KMS-11 (cell line): ENCODE results near the gene TRIP11.

Source experiments
- H2AFZ ChIP-seq: fragments of 200-600 bp; sonication (generic); 2 replicates; pipeline ENCODE4 v1.6.1; 2016; ENCODE audit warnings: antibody characterized with exemption, mixed run types, low read depth
- H3K27ac ChIP-seq: fragments of 200-600 bp; sonication (generic); 2 replicates; pipeline ENCODE4 v1.6.1; 2016; ENCODE audit warnings: mild to moderate bottlenecking, mixed run types
- H3K27me3 ChIP-seq: fragments of 200-600 bp; sonication (generic); 2 replicates; pipeline ENCODE4 v1.6.1; 2017; ENCODE audit warnings: mild to moderate bottlenecking, low read depth, mixed run types, moderate library complexity; ENCODE audit not compliant: insufficient read depth
- H3K36me3 ChIP-seq: fragments of 200-600 bp; sonication (generic); 2 replicates; pipeline ENCODE4 v1.6.1; 2017; ENCODE audit warnings: mild to moderate bottlenecking, mixed run types; ENCODE audit not compliant: insufficient read depth
- H3K4me1 ChIP-seq: fragments of 200-600 bp; sonication (generic); 2 replicates; pipeline ENCODE4 v1.6.1; 2016; ENCODE audit warnings: mild to moderate bottlenecking, low read depth, mixed run types; ENCODE audit not compliant: poor library complexity, severe bottlenecking
- H3K4me2 ChIP-seq: fragments of 200-600 bp; sonication (generic); 2 replicates; pipeline ENCODE4 v1.7.0; 2016; ENCODE audit warnings: mild to moderate bottlenecking, mixed run types
- H3K4me3 ChIP-seq: fragments of 200-600 bp; sonication (generic); IDR thresholded peaks from 2 replicates; pipeline ENCODE4 v1.6.1; 2017; ENCODE audit warnings: low read depth, low read length, mixed read lengths; ENCODE audit not compliant: insufficient read depth
- H3K79me2 ChIP-seq: fragments of 200-600 bp; sonication (generic); 2 replicates; pipeline ENCODE4 v1.6.1; 2016; ENCODE audit warnings: low read depth, mixed run types; ENCODE audit not compliant: insufficient read depth
- H3K9ac ChIP-seq: fragments of 200-600 bp; sonication (generic); 2 replicates; pipeline ENCODE4 v1.6.1; 2016; ENCODE audit warnings: mild to moderate bottlenecking, mixed run types
- H4K20me1 ChIP-seq: fragments of 200-600 bp; sonication (generic); 2 replicates; pipeline ENCODE4 v1.6.1; 2016; ENCODE audit warnings: mild to moderate bottlenecking, mixed run types; ENCODE audit not compliant: insufficient read depth
- CTCF ChIP-seq: fragments of 200-600 bp; sonication (generic); conservative IDR thresholded peaks from 2 replicates; pipeline ENCODE4 v1.6.1; 2017; ENCODE audit warnings: low read depth, mild to moderate bottlenecking, antibody characterized with exemption, low read length, moderate library complexity, mixed read lengths

Gene TRIP11

GRCh38 chr14:92005019-92005418 is 34.8 kb downstream of the TRIP11 start:
- Histone ChIP-seq H3K27ac (no peak overlapping the region), H2AFZ (no peak overlapping the region), H3K79me2 (no peaks in the 10 kb centered on the region), H3K36me3 (no peaks in the 10 kb centered on the region), H3K4me3 (no peak overlapping the region), H3K9ac (no peak overlapping the region), H4K20me1 (no peaks in the 10 kb centered on the region), H3K27me3 (no peaks in the 10 kb centered on the region), H3K4me1 (no peaks in the 10 kb centered on the region), H3K4me2 (no peak overlapping the region)
- no peak for TF ChIP-seq CTCF

GRCh38 chr14:92004062-92004461 is 35.8 kb downstream of the TRIP11 start:
- TF ChIP-seq CTCF = no peak
- no peaks in the 10 kb centered on the region for H4K20me1 ChIP-seq
- no peak overlapping the region for H3K4me2 ChIP-seq
- no peaks in the 10 kb centered on the region for H3K4me1 ChIP-seq
- H3K79me2 ChIP-seq = no peaks in the 10 kb centered on the region
- no peaks in the 10 kb centered on the region for H3K27me3 ChIP-seq
- H3K36me3 ChIP-seq = no peaks in the 10 kb centered on the region
- H3K9ac ChIP-seq = no peak overlapping the region
- H3K27ac ChIP-seq = no peak overlapping the region
- no peak overlapping the region for H3K4me3 ChIP-seq
- H2AFZ ChIP-seq = no peak overlapping the region

GRCh38 chr14:91998667-91999570 is 40.9 kb downstream of the TRIP11 start:
- Histone ChIP-seq H3K4me3 (no peak overlapping the region), H3K27me3 (no peaks in the 10 kb centered on the region), H3K4me2 (no peak overlapping the region), H4K20me1 (no peaks in the 10 kb centered on the region), H3K4me1 (no peaks in the 10 kb centered on the region), H2AFZ (no peak overlapping the region), H3K9ac (no peak overlapping the region), H3K27ac (no peak overlapping the region), H3K79me2 (no peaks in the 10 kb centered on the region), H3K36me3 (no peaks in the 10 kb centered on the region)
- TF ChIP-seq CTCF = no peak

- Histone ChIP-seq H3K36me3 (no peaks in the 10 kb centered on the region), H4K20me1 (no peaks in the 10 kb centered on the region), H3K27me3 (no peaks in the 10 kb centered on the region), H3K27ac (no peak overlapping the region), H3K4me2 (no peak overlapping the region), H3K4me3 (no peak overlapping the region), H2AFZ (no peak overlapping the region), H3K9ac (no peak overlapping the region), H3K4me1 (no peaks in the 10 kb centered on the region), H3K79me2 (no peaks in the 10 kb centered on the region)
- no peak for TF ChIP-seq CTCF
These were observed 42.4 kb downstream of the TRIP11 start for GRCh38 chr14:91997492-91997891.
